Measurements from ENCODE around the gene SOX6. TPM values are rescaled to one million over a fixed set of nuclear protein-coding genes. Genes with fewer than 3 reads are reported as not detected.

SOX6 gene
- total RNA-seq, 1 donor from 2014 or later: 24.9 TPM

- Mint-ChIP-seq H3K27me3 (no peaks in the 10 kb centered on the region), H3K27ac (no peak overlapping the region), H3K36me3 (no peaks in the 10 kb centered on the region), H3K4me1 (ENCODE audit: unreplicated experiment) (peaks cover 20% of the 10 kb centered on the region), H3K4me3 (no peak overlapping the region), H3K9me3 (no peaks in the 10 kb centered on the region)
- no peak for DNase-seq (ENCODE audit: extremely low spot score, unreplicated experiment)
- no peak for TF ChIP-seq CTCF (conservative IDR thresholded peaks at IDR 0.05)
Measured at GRCh38 chr11:16117989-16118756, 238.2 kb downstream of the SOX6 start.

GRCh38 chr11:16114978-16115871 lies 241.1 kb downstream of the SOX6 start:
- Mint-ChIP-seq H3K4me1 (ENCODE audit: unreplicated experiment) (peaks cover 41% of the 10 kb centered on the region), H3K27ac (peak overlapping the region; percentile 57), H3K9me3 (no peaks in the 10 kb centered on the region), H3K27me3 (peaks cover 9% of the 10 kb centered on the region), H3K36me3 (no peaks in the 10 kb centered on the region), H3K4me3 (no peak overlapping the region)
- no peak for DNase-seq (ENCODE audit: extremely low spot score, unreplicated experiment)
- TF ChIP-seq CTCF (conservative IDR thresholded peaks at IDR 0.05): no peak

GRCh38 chr11:16114431-16114830 lies 241.9 kb downstream of the SOX6 start:
- H3K36me3 Mint-ChIP-seq: no peaks in the 10 kb centered on the region
- no peak overlapping the region for H3K4me3 Mint-ChIP-seq
- no peak for DNase-seq (ENCODE audit: extremely low spot score, unreplicated experiment)
- TF ChIP-seq CTCF (conservative IDR thresholded peaks at IDR 0.05): no peak
- no peaks in the 10 kb centered on the region for H3K9me3 Mint-ChIP-seq
- H3K27me3 Mint-ChIP-seq: peaks cover 9% of the 10 kb centered on the region
- peaks cover 37% of the 10 kb centered on the region for H3K4me1 Mint-ChIP-seq (ENCODE audit: unreplicated experiment)
- H3K27ac Mint-ChIP-seq: no peak overlapping the region

GRCh38 chr11:16111690-16112089 lies 244.7 kb downstream of the SOX6 start:
- no peak for DNase-seq (ENCODE audit: extremely low spot score, unreplicated experiment)
- peaks cover 5% of the 10 kb centered on the region for H3K36me3 Mint-ChIP-seq
- H3K27me3 Mint-ChIP-seq: peaks cover 9% of the 10 kb centered on the region
- peaks cover 3% of the 10 kb centered on the region for H3K9me3 Mint-ChIP-seq
- peak overlapping the region; percentile 23 for H3K27ac Mint-ChIP-seq
- H3K4me3 Mint-ChIP-seq: peak overlapping the region; percentile 53
- TF ChIP-seq CTCF (conservative IDR thresholded peaks at IDR 0.05): no peak
- H3K4me1 Mint-ChIP-seq (ENCODE audit: unreplicated experiment): peaks cover 35% of the 10 kb centered on the region

- Mint-ChIP-seq H3K4me3 (no peak overlapping the region), H3K27me3 (peaks cover 9% of the 10 kb centered on the region), H3K9me3 (peaks cover 7% of the 10 kb centered on the region), H3K36me3 (peaks cover 7% of the 10 kb centered on the region), H3K27ac (no peak overlapping the region), H3K4me1 (ENCODE audit: unreplicated experiment) (peaks cover 35% of the 10 kb centered on the region)
- DNase-seq (ENCODE audit: extremely low spot score, unreplicated experiment): no peak
- no peak for TF ChIP-seq CTCF (conservative IDR thresholded peaks at IDR 0.05)
Measured at GRCh38 chr11:16110886-16111285, 245.5 kb downstream of the SOX6 start.

All from type B pancreatic cell (in vitro differentiated cells).